Measurements from ENCODE around the gene P4HA2.

Gene P4HA2

DNA sequence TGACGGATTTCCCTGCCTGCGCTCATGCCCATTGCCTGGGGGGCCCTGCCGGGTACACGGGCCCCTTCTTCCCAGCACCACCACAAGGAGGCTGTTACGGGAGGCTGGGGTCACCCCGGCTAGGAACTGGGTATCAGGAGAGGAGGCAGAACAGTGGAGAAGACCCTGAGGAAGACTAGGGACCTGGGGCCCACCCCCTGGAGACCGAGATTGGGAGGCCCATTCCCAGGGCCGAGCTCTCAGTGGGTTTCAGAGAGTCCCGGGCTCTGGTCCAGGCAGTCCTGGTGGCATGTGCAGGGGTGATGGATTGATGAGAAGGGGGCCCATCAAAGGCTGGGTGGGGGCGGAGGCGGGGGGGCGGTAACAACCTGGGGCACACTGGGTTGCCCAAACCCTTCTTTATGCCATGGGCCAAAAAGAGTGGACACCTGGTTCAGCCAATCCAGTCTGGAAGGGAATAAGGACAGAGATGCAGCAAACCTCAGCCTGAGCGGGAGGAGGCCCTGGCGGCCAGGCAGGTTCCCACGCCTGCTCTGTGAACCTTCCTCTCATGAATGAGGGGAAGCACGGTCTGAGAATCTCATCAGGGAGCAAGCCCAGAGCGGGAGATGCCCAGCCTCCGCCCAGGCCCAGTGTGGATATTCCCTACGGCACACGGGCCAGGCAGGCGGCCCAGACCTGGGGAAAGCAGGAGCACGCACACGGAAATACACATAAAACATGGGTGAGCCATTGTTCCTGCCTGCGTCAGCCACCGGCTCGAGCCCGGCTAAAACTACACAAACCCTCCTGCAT, 785 bp upstream of the P4HA2 start:
- peak overlapping the region; percentile 74 for H3K4me3 ChIP-seq (ENCODE audit: low read depth, low read length)
- no peak for DNase-seq (ENCODE audit: low read depth)

DNA sequence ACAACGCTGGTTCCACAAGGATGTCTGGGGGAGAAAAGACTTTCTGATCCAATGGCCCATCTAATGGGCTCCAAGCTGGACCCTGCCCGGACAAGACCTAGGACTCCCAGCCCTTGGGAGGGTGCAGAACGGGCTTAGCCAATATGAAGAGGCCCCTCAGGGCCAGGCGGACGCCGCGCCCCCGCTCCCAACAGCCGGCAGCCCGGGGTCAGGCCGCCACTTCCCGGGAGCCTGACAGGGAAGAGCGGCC, 493 bp downstream of the P4HA2 start:
- DNase-seq (ENCODE audit: low read depth) = no peak
- H3K4me3 ChIP-seq (ENCODE audit: low read depth, low read length) = peak overlapping the region; percentile 74

DNA sequence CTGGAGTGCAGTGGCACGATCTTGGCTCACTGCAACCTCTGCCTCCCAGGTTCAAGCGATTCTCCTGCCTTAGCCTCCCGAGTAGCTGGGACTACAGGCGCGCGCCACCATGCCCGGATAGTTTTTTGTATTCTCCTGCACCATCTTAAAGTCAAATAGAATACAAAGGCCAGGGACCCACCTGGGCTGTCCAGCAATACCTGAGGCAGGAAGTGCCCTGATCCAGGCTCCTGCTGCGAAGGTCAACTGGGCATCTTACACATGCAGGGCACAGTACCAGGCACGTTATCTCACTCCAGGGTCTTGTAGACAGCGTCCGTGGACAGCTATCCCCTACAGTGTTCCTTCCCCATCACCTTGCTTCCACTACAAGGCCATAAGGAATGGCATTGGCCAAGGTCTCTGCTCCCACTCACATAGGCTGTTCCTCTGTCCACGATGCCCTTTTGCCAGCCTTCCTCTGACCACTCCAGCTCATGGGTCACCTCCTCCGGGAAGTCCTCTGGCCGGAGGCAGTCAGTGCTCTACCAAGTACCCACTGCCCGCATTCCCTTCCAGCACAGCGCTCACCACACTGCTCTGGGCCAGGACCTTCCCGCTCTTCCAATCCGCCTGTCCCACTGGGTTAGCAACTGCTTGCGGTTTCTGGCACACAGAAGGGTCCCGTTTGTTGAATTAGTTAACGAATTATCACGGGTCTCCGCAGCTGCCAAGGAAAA, 978 bp downstream of the P4HA2 start:
- DNase-seq (ENCODE audit: low read depth) = no peak

DNA sequence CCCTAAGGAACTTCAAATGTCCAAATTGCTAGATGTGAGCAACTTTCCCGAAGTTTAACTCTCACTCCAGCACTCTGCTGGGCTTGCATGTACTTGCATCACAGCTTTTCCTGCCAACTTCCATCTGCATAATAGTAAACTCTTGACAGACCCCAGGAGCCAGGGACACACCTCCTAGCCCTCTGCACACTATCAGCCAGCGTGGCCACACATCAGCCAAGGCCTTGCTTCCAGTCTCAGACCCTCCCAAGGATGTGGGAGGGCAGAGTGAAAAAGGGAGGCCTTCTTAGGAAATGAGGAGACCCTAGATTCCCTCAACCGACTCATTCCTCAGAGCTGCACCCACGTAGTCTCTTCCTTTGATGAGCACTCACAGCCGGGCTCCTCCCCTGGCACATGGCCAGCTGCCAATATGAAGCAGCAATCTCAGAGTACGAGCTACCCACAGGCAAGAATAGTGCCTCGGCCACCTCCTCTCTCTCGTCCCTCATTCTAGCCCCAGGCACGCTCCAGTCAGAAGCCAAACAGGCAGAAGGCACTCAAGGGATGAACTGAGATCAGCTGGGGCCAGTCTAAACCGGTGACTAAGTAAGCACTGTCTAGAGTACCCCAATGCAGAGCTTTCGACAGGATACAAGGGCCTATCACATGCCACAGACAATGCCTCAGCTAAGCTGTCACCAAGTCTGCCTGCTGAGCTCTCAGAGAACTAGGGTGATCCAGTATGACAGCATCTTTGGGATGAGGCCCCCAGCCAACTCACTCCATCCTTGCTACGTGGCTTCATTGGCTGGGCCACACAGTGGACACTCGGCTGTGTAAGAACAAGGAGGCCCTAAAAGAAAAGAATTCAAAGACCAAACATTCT, 2.3 kb downstream of the P4HA2 start:
- peak overlapping the region; percentile 74 for H3K4me3 ChIP-seq (ENCODE audit: low read depth, low read length)
- DNase-seq (ENCODE audit: low read depth) = peak; percentile 88

More for the DNA sequence above, 978 bp downstream of the P4HA2 start:
- H3K4me3 ChIP-seq (ENCODE audit: low read depth, low read length) = peak overlapping the region; percentile 74

DNA sequence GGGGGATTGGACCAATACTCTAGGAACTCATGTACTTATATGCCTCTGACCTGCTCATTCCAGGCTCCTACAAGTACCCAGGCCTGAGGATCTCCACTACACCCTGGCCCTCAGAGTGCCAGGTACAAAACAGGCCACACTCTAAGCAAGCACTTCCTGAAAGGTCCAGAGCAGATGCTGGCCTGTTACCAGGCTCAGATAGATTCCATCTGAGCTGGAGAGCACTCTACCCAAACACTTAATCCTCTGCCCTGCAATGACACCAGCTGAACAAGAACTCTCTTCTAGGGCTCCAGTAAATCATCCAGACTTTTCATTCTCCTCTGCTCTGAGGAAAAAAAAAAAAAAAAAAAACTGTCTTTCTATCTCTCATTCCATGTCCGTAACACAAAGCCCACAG, 2.9 kb downstream of the P4HA2 start:
- DNase-seq (ENCODE audit: low read depth) = no peak
- peak overlapping the region; percentile 74 for H3K4me3 ChIP-seq (ENCODE audit: low read depth, low read length)

DNA sequence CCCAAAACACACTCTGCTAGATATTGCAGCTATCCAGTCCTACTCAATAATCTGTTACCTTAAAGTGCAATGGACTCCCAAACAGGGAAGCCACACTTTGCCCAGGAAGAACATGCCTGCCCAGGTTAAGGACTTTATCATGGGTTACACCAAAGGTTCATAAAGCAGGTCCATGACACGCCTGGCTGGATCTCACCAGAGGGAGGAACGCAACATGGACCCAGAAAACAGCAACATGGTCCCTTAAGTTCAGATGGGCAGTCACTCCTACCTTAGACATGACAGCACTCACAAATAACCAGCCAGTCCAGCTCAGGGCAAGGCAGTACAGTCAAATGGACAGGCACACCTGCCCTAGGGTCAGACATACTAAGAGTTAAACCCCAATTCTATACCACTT, 3.8 kb downstream of the P4HA2 start:
- no peak overlapping the region for H3K4me3 ChIP-seq (ENCODE audit: low read depth, low read length)
- DNase-seq (ENCODE audit: low read depth) = no peak

DNA sequence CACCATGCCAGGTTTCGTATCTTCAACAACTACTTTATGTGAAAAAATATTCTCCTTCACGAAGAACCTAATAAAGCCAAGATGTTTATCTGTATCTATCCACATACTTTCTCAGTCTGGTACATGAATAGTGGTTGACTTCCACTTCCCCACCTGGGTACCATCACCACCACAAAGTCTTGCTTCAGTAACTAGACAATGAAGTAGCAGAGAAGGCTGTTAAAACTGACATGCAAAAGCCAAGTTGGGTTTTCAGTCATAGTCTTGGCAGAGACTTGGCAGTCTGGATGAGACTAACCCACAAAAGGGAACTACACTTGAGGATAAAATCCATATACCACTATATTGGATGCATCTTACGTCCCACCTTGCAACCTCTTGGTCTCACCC, 5.0 kb downstream of the P4HA2 start:
- DNase-seq (ENCODE audit: low read depth) = no peak
- no peak overlapping the region for H3K4me3 ChIP-seq (ENCODE audit: low read depth, low read length)

DNA sequence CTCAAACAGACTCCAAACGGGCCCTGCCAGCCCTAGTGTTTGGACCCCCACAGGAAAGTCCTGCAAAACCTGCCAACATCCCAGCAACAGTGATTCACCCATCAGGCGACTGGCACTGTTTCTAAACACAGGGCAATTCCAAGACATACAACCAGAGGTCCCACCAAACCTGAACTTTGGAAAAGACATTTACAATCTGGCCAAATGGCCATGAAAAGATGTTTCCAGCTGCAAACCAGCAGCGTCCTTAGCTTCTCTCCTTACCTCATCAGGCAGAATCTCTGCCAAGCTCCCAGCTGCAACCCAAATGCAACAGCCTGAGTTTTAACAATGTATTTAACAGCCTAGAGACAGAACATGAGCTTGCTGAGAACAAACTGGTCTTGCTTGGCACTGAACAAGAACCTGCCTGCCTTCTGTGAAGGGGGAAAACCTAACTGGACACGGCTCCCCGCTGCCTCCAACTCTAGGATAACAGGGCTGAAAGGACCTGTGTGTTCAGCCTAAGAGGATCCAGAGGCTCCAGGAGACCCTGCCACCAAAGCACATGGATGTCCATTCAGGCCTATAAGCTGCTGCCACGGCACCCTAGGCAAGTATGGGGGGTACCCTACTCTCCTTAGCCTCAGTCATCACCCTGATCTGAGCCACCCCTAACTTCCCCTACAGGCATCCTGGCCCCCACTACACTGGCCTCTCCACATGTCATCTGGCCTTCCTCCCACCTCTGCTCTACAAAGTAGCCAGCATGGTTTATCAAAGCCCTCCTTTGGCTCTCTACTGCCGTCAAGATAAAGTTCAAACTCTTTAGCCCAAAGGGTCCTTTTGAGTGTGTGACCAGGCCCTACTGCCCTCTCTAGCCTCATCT, 5.6 kb downstream of the P4HA2 start:
- peak; percentile 76 for DNase-seq (ENCODE audit: low read depth)
- no peak overlapping the region for H3K4me3 ChIP-seq (ENCODE audit: low read depth, low read length)

DNA sequence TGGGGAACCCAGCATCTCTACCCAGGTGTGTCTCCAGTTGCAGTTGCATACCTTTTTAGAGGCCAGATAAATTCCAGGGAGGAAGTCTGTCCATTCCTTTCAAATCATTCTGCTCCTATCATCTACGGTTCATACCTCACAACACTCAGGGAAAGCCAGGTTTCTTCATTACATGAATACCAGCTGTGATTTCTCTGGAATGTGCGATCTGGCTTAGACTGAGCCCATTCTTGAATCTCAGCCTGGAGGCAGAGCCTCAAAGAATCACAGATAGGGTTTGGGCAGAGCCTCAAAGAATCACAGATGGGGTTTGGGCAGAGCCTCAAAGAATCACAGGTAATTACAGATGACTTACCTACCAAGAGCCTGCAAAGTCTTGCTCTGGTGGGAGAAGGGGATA, 7.2 kb downstream of the P4HA2 start:
- DNase-seq (ENCODE audit: low read depth) = no peak
- no peak overlapping the region for H3K4me3 ChIP-seq (ENCODE audit: low read depth, low read length)

DNA sequence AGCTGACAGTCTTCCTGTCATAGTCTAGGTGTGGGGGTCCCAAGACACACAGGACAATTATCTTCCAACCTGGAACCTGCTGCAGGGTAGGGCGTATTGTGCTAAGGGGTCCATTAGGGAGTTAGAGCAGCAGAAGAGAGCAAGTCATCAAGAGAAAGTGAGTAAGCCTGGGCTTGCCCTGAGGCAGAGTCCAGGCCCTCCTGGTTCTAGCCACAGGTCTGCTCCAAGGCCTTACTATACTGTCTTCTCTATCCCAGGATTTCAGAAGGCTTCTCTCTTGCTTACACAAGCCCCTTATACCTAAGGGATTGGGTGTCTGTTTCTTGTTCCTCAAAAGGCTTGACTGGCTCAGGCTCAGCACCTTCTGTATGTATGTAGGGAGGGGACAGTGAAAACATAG, 7.7 kb downstream of the P4HA2 start:
- no peak overlapping the region for H3K4me3 ChIP-seq (ENCODE audit: low read depth, low read length)
- no peak for DNase-seq (ENCODE audit: low read depth)

DNA sequence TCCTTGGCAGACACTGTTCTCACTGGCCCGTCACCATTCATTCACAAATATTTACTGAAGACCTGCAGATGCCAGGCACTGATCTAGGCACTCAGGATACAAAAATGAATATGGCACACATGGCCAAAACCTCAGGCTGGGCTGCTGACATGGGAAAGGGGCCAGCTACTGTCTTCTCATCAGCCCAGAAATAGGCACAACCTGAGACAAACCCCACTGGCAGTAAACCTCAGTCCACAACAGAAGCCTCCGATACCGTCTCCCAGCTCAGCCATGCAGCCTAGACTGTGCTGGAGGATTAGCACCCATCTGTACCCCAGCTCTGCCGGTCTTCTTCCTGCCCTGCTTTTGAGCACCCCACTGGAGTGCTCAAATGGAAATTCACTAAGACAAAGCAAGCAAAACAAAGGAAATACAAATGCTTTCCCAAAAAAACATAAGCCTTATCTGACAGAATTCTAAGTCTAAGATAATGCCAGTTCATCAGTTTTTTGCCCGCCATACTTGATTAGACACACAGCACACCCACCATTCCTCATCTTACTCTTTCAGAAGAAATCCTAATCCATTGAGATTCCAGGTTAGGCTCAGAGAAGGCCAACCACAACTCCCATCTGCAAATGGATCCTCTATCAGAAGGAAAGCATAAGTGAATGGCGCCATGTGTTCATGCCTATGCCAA, 8.2 kb downstream of the P4HA2 start:
- no peak for DNase-seq (ENCODE audit: low read depth)
- no peak overlapping the region for H3K4me3 ChIP-seq (ENCODE audit: low read depth, low read length)

DNA sequence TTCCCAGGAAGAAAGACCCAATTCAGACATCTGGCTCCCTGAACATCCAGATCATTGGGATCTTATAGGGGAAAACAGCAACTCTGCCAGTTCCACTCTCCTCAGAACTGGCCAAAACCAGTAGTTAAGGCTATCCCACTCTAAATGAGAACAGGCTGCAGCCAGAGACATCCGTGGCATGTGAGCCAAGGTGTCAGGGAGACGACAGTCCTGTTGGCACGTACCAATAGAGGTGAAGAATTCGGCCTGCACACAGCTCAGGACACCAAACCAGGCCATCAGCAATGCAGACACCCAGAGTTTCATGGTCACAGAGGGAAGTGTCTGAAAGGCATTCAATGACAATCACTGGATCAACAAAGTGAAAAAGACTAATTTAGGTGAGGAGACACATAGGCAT, 9.3 kb downstream of the P4HA2 start:
- no peak overlapping the region for H3K4me3 ChIP-seq (ENCODE audit: low read depth, low read length)
- no peak for DNase-seq (ENCODE audit: low read depth)

DNA sequence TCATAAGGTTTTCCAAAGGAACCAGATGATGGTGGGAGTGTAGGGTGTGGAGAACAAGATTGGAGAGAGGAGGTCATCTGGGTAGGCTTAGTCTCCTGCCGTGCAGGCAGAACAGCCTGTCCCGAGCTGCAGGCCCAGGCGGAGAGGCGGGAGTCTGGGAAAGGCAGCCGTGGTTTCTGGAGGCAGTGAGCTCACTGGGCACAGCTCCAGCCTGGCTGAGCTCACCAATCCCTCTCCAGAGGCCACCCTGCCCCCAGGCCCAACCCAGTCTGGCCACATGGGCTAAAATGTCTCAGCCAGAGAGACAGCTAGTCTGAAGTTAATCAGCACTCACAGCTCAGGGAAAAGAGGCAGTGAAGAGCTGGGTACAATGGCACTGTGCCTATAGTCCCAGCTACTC, 12.3 kb downstream of the P4HA2 start:
- peak; percentile 98 for DNase-seq (ENCODE audit: low read depth)
- H3K4me3 ChIP-seq (ENCODE audit: low read depth, low read length) = no peak overlapping the region

DNA sequence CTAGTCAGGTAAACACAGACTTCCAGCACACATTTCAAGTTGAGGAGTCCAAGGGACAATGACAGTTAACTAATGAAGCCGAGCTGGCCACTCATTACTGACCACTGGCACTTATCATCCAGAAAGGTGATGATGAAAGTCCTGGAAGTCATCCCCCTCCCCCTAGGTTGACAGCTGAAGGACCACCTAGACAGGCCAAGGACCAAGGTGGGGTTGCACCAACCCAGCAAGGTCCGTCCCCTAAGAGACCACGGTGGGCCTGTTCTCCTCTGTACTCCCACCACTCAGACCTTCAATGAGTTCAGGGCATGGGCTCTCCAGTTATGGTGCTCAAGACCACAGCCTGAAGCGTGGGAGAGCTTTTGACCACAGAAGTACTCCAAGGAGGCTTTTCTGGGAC, 13.2 kb downstream of the P4HA2 start:
- H3K4me3 ChIP-seq (ENCODE audit: low read depth, low read length) = no peak overlapping the region
- DNase-seq (ENCODE audit: low read depth) = no peak

DNA sequence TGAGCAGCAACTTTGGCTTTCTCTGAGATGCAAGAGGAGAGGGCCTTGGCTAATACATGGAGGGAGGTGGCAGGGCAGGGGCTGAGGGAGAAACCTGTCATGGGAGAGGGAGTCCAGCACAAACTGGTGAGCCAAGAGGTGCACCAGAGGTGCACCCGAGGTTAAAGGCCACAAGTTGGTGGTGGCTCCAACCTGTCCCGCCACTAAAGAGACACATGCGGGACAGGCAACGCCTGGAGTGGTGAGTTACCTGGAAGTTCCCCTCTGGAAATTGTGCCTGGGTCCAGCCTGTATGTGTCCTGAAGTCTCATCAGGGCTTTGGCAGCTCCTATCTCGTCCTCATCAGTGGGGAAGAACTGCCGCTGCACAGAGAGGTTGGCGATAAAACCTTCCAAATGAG, 14.0 kb downstream of the P4HA2 start:
- H3K4me3 ChIP-seq (ENCODE audit: low read depth, low read length) = no peak overlapping the region
- no peak for DNase-seq (ENCODE audit: low read depth)

DNA sequence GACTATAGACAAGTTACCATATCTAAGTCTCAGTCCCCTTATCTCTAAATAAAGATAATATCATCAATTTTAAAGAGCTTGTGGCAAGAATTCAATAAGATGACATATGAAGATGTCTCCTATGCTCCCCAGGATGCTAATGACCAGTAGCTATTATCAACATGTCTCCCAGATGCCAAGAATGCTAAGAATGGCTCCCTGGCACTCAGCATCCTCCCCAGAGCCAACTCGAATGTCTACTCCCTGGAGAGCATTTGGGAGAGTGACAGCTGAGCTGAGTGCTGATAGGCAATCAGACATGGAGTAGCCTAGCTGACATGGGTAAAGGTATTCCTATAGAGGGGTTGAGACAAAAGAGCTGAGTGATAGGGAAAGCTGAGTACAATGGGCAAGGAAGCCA, 15.9 kb downstream of the P4HA2 start:
- no peak overlapping the region for H3K4me3 ChIP-seq (ENCODE audit: low read depth, low read length)
- DNase-seq (ENCODE audit: low read depth) = no peak

DNA sequence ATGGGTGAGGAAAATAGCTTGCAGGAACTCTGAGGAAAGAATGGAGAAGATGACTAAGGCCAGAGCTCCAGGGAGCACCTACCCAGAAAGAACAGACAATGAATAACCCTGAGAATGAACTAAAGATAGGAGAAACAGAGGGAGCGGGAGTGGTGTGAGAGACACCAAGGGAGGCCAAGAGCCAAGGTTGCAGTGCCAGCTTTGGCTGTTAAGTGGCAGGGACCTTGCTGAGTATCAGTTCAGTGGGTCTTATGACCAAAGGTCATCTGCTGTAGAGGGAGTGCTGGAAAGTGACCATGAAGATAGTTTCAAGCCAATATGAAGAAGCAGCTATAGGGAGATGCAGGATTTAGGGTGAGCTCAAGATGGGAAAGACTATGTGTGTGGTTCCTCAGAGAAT, 16.7 kb downstream of the P4HA2 start:
- no peak overlapping the region for H3K4me3 ChIP-seq (ENCODE audit: low read depth, low read length)
- DNase-seq (ENCODE audit: low read depth) = no peak

DNA sequence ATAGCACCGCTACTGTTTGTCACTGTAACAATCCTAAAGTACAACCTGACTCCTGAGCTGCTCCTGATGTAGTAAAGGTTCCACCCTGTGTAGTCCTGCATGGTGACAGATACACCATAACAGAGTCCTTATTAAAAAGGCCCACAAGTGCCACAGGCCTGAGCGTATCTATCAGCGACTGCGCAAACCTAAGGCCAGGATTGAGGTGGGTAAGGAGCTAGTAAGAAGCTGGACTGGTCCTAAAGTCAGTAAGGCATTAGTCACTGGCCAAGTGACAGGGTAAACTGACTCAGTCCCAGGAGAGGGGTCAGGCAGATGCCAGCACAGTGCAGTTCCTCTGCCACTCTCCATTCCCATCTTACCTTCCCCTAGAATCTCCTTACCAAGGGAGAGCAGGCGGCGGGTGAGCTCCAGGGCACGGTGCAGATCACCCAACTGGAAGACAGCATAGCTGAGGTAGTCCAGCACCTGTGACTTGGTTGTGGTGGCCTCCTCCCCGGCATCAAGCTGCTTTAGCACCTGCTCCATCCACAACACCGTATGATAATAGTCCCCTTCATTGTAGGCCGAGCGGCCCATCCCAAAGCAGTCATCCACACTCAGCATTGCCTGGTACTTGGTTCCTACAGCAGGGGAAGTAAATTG, 17.6 kb downstream of the P4HA2 start:
- DNase-seq (ENCODE audit: low read depth) = no peak
- H3K4me3 ChIP-seq (ENCODE audit: low read depth, low read length) = no peak overlapping the region

DNA sequence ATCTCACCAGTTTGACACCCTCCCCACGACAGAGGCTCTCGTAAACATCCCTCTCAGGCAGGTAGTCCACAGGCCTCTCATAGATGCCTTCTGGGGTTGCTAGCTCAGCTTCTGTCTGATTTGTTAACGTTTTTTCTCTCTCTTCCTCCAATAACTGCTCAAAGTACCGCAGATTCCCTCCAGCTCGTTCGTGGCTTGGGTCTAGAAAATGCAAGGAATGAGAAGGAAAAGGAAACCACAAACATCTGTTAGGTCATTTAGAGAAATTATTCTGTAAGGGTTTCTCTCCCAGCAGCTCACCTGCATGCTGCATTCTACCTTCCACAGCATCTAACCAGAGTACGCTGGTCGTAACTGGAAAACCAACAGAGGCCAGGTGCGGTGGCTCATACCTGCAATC, 18.5 kb downstream of the P4HA2 start:
- no peak overlapping the region for H3K4me3 ChIP-seq (ENCODE audit: low read depth, low read length)
- DNase-seq (ENCODE audit: low read depth) = no peak

All from skeletal muscle cell (primary cell).